Fibroblast of pulmonary artery (primary cell): ENCODE measurements around the gene ATP2B3.

Experiments
- DNase-seq: peaks from one replicate; pipeline ENCODE4 v3.0.0-alpha.2; 2010; ENCODE audit warnings: low read depth
- H3K4me3 ChIP-seq: replicated peaks from 2 replicates; pipeline ENCODE4 v1.5.1; 2011; ENCODE audit warnings: low read depth, mild to moderate bottlenecking, control low read depth, low read length, moderate library complexity
- CTCF ChIP-seq: IDR thresholded peaks from 2 replicates; pipeline ENCODE4 v1.5.1; 2011; ENCODE audit warnings: mild to moderate bottlenecking, control low read depth, low read length, inconsistent platforms; ENCODE audit errors: missing control alignments

The ATP2B3 gene

DNA sequence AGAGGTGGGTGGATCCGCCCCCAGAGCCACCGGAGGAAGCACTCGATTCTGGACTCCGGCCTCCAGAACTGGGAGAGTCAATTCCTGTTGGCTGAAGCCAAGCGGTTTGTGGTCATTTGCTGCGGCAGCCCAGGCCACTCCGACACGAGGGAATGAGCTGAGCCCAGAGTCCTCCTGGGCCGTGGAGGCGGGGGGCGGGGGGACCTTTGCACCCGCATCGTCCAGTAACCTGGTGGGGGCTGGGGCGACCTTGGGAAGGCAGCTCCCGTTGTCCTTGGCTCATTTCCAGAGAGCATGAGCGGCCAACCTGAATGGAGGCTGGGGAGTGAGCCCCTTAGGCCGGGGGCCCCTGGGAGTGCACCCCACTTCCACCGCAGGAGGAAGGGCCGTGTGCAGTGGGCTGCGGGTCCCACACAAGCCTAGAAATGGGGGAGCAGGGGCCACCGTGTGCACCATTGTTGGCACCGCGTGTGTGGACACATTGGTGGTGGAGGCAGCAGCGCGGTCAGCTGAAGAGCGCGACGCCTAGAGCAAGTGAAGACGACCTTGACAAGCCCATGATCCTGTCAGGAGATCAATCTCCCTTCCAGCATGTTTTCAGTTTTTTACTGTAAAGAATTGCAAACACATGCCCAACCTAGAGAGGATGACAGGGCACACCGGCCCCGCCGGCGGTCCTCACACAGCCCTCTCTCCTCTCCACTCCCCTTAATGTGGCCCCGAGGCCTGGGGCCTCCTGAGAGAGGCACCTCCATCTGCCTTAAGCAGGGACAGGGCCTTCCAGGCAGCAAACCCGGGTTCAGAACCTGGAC lies 109.6 kb downstream of the ATP2B3 start:
- DNase-seq = no peak
- no peak overlapping the region for H3K4me3 ChIP-seq
- no peak for TF ChIP-seq CTCF

- no peak for TF ChIP-seq CTCF
- DNase-seq = no peak
- H3K4me3 ChIP-seq = no peak overlapping the region
Measured at GRCh38 chrX:153627675-153628111, 110.3 kb downstream of the ATP2B3 start.

- H3K4me3 ChIP-seq = no peak overlapping the region
- no peak for DNase-seq
- TF ChIP-seq CTCF = no peak
Measured at GRCh38 chrX:153628129-153628528, 110.7 kb downstream of the ATP2B3 start.

- DNase-seq = no peak
- TF ChIP-seq CTCF = no peak
- no peak overlapping the region for H3K4me3 ChIP-seq
Measured at GRCh38 chrX:153628665-153629064, 111.2 kb downstream of the ATP2B3 start.

- TF ChIP-seq CTCF = no peak
- no peak overlapping the region for H3K4me3 ChIP-seq
- DNase-seq = no peak
Measured at GRCh38 chrX:153631346-153631745, 113.9 kb downstream of the ATP2B3 start.

DNA sequence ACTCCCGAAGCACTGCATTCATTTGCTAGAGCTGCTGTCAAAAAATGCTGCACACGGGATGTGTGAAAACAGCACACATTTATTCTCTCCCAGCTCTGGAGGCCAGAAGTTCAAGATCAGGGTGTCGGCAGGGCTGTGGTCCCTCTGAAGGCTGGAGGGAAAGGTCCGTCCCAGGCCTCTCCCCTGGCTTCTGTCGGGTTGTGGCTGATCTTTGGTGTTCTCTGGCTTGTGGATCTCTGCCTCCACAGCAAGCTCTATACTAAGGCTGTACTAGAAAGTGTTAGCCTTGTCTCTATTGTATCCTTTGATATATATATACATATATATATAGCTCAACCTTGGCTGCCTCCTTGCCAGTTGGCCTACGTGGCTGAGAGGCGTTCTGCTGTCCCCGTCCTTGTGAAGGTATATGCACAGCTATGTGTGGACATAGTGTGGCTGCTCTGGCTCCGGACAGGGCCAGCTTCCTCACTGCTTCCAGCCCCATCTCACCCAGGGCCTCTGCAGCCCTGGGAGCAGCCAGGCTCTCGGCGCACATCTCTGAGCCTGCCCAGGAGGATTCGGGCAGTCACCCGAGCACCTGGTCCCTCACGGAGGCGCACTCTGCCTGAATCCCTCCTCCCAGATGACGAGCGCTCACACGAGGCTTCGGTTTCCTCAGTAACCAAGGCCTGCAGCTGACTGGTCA lies 114.6 kb downstream of the ATP2B3 start:
- no peak overlapping the region for H3K4me3 ChIP-seq
- TF ChIP-seq CTCF = no peak
- no peak for DNase-seq
